Cardiac muscle cell (in vitro differentiated cells and primary cell): ENCODE results near the gene TGFBR1. TPM values are rescaled to one million over a fixed set of nuclear protein-coding genes. Genes with fewer than 3 reads are reported as not detected.
A peak's percentile ranks its signal among the peaks of the same experiment; 100 is the strongest.

ENCODE experiments used
- DNase-seq, 2 donors: peaks; one replicate each; pipeline versions ENCODE4 v3.0.0 to v3.0.0-alpha.2; 2010 to 2017; ENCODE audit warnings: low read depth in 1 of 2, low spot score in 1 of 2
- H3K27ac ChIP-seq: fragments of 200-600 bp; sonication (generic); 2 replicates; pipeline ENCODE4 v1.5.1; 2016
- H3K27me3 ChIP-seq: fragments of 200-600 bp; sonication (generic); 2 replicates; pipeline ENCODE4 v1.6.0; 2016; ENCODE audit warnings: control low read depth
- H3K36me3 ChIP-seq: fragments of 200-600 bp; sonication (generic); 2 replicates; pipeline ENCODE4 v1.5.1; 2016; ENCODE audit warnings: control low read depth
- H3K4me1 ChIP-seq: fragments of 200-600 bp; sonication (generic); 2 replicates; pipeline ENCODE4 v1.8.1; 2017; ENCODE audit warnings: low read depth, mild to moderate bottlenecking, mixed run types
- H3K4me3 ChIP-seq: fragments of 200-600 bp; sonication (generic); 2 replicates; pipeline ENCODE4 v1.5.1; 2016; ENCODE audit warnings: mild to moderate bottlenecking
- H3K9me3 ChIP-seq: fragments of 200-600 bp; sonication (generic); 2 replicates; pipeline ENCODE4 v1.5.1; 2017; ENCODE audit warnings: low read depth, mild to moderate bottlenecking, control low read depth
- polyA plus RNA-seq: library from polyadenylated mRNA; unstranded; fragments of >200 nt; fragmentation: Nextera tagmentation; extraction: Ambion mirVana; gene quantifications from 2 replicates; pipeline ENCODE4 v1.2.1, GENCODE V29; 2016
- total RNA-seq: library from RNA; depleted of rRNA; stranded (reverse); fragments of >200 nt; gene quantifications from 2 replicates; pipeline ENCODE4 v1.2.3, GENCODE V29; 2016
- TF ChIP-seq, protein P1 (sequence below): IDR thresholded peaks from 2 replicates; pipeline ENCODE4 v1.5.1; 2012; ENCODE audit warnings: low read depth, mild to moderate bottlenecking, low read length

Gene TGFBR1
- total and polyA plus RNA-seq, 2 experiments from 2014 or later, result 11.1 to 17.2 TPM

DNA sequence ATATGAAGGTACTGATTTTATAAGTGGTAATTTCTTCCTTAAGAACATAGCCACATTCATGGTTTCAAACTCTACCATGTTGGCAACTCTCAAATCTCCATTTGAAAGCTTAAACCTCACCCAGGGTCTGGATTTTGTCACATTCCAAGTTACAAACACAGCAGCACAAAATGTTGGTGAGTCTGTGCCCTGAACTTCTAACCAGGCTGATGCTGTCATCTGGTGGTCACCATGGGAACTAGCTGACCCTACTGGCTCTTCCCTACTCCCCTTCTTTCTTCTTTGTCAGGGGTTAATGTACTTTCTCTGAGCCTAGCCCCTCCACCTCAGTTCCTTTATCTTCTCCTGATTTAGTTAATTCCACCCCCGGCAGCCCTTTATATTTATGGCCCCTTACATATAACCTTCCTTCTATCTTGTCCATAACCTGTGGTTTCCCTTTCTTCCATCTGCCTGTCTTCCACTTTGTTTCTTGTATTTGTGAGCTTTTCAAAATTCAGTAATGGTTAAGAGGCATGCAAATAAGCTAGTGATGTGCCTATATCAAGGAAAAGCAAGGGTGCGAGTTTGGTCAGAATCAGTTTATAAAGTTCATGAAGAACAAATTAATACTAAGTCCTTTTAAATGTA, 35.9 kb downstream of the TGFBR1 start:
- Histone ChIP-seq H3K36me3 (peaks cover 30% of the 10 kb centered on the region), H3K27ac (no peak overlapping the region), H3K4me3 (no peak overlapping the region), H3K9me3 (no peaks in the 10 kb centered on the region), H3K4me1 (peaks cover 13% of the 10 kb centered on the region), H3K27me3 (no peaks in the 10 kb centered on the region)
- TF ChIP-seq, protein P1, sequence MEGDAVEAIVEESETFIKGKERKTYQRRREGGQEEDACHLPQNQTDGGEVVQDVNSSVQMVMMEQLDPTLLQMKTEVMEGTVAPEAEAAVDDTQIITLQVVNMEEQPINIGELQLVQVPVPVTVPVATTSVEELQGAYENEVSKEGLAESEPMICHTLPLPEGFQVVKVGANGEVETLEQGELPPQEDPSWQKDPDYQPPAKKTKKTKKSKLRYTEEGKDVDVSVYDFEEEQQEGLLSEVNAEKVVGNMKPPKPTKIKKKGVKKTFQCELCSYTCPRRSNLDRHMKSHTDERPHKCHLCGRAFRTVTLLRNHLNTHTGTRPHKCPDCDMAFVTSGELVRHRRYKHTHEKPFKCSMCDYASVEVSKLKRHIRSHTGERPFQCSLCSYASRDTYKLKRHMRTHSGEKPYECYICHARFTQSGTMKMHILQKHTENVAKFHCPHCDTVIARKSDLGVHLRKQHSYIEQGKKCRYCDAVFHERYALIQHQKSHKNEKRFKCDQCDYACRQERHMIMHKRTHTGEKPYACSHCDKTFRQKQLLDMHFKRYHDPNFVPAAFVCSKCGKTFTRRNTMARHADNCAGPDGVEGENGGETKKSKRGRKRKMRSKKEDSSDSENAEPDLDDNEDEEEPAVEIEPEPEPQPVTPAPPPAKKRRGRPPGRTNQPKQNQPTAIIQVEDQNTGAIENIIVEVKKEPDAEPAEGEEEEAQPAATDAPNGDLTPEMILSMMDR, result peak; percentile 97
- DNase-seq, result peak; percentile 78 to 81

DNA sequence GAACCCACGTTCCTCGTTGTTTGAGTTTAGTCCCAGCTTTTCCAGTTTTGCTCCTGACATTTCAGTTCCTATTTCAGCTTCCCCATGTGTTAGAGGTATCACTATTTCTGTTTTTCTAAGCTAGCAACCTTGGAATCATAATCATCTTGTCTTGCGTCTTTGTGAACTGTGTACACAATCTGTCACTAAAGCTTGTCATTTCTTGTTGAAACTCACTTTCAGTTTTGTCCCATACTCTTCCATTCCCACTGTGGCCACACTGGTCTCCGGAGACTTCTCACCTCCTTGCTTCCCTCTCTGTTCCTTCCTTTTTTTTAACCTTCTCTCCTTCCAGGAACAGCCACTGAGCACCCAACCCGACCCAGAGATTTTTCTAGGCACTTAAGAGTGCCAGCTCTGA, 36.9 kb downstream of the TGFBR1 start:
- Histone ChIP-seq H3K27ac (no peak overlapping the region), H3K27me3 (no peaks in the 10 kb centered on the region), H3K4me1 (peaks cover 13% of the 10 kb centered on the region), H3K4me3 (no peak overlapping the region), H3K36me3 (peaks cover 38% of the 10 kb centered on the region), H3K9me3 (no peaks in the 10 kb centered on the region)
- TF ChIP-seq, protein P1, result no peak
- no peak for DNase-seq

DNA sequence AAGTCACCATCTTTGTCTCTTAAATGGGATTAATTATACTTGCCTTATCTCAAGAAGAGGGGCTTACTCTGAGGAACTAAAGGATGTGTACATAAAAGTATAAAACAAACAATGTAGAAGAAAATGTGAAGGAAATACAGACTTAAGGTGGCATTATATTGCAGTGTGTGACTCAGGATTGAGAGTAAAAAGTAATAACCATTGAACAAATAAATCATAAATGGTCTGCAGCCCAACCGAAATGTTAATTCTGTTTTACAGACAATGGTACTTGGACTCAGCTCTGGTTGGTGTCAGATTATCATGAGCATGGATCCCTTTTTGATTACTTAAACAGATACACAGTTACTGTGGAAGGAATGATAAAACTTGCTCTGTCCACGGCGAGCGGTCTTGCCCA, 37.4 kb downstream of the TGFBR1 start:
- no peak overlapping the region for H3K4me3 ChIP-seq
- H3K9me3 ChIP-seq, result no peaks in the 10 kb centered on the region
- no peaks in the 10 kb centered on the region for H3K27me3 ChIP-seq
- H3K27ac ChIP-seq, result no peak overlapping the region
- H3K36me3 ChIP-seq, result peaks cover 41% of the 10 kb centered on the region
- DNase-seq, result no peak
- TF ChIP-seq, protein P1, result no peak
- peaks cover 8% of the 10 kb centered on the region for H3K4me1 ChIP-seq

DNA sequence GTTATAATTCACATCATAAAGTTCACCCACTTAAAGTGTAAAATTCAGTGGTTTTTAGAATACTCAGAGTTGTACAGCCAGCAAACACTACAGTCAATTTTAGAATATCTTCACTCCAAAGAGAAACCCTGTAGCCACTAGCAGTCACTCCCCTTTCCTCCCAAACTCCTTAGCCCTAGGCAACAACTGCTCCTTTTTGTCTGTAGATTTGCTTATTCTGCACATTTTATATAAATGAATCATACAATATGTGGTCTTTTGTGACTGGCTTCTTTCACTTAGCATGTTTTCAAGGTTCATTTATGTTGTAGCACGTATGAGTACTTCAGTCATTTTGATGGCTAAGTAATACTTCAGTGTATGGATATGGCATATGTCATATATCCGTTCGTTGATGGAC, 38.7 kb downstream of the TGFBR1 start:
- H3K4me1 ChIP-seq, result peaks cover 5% of the 10 kb centered on the region
- H3K4me3 ChIP-seq, result no peak overlapping the region
- no peak for DNase-seq
- H3K36me3 ChIP-seq, result peaks cover 42% of the 10 kb centered on the region
- no peaks in the 10 kb centered on the region for H3K9me3 ChIP-seq
- TF ChIP-seq, protein P1, result no peak
- no peaks in the 10 kb centered on the region for H3K27me3 ChIP-seq
- no peak overlapping the region for H3K27ac ChIP-seq

DNA sequence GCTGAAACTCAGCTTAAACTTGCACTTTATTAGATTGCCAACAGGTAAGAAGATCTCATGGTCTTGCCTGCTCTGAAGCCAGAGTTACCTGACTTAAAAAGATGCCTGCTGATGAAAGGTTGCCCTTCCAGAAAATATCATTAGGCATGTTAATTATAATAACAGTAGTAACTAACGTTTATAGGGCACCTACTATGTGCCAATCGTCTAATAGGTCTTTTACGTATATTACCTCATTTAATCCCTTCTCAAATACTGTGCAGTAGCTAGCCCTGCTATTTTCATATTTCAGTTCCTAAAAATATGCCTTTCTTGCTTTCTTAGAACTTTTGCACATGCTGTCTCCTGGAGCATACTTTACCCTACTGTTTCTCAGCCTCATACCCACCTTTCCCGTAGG, 40.1 kb downstream of the TGFBR1 start:
- no peak for DNase-seq
- TF ChIP-seq, protein P1, result no peak
- Histone ChIP-seq H3K27ac (no peak overlapping the region), H3K9me3 (no peaks in the 10 kb centered on the region), H3K36me3 (peaks cover 51% of the 10 kb centered on the region), H3K4me1 (peaks cover 5% of the 10 kb centered on the region), H3K27me3 (no peaks in the 10 kb centered on the region), H3K4me3 (no peak overlapping the region)
